Aorta (tissue), 5 donors: ENCODE measurements around the gene SOS1. TPM values are rescaled to one million over a fixed set of nuclear protein-coding genes. Genes with fewer than 3 reads are reported as not detected.
A peak's percentile ranks its signal among the peaks of the same experiment; 100 is the strongest.

Source experiments
- ATAC-seq: fragments of 200-7000 bp; cut with Tn5 transposase; one replicate; pipeline ENCODE4 v1.9.1; 2022; ENCODE audit warnings: moderate library complexity; ENCODE audit not compliant: low FRiP score
- DNase-seq, 2 donors: peaks; one replicate each; pipeline ENCODE4 v3.0.0-alpha.2; 2020
- H3K27ac ChIP-seq, 2 donors: one replicate each; pipeline ENCODE4 v1.5.1; 2013; ENCODE audit warnings: low read length in 2 of 2, mild to moderate bottlenecking in 2 of 2, moderate library complexity in 2 of 2, control low read depth in 1 of 2, inconsistent platforms in 1 of 2, low read depth in 1 of 2
- H3K27me3 ChIP-seq, 2 donors: one replicate each; pipeline ENCODE4 v1.6.1; 2013; ENCODE audit warnings: control low read depth in 1 of 2, low read length in 1 of 2, mild to moderate bottlenecking in 1 of 2, moderate library complexity in 1 of 2; ENCODE audit not compliant: insufficient read depth in 2 of 2, control insufficient read depth in 1 of 2
- H3K36me3 ChIP-seq, 2 donors: one replicate each; pipeline ENCODE4 v1.6.1; 2013; ENCODE audit warnings: control low read depth in 1 of 2, low read length in 1 of 2, mild to moderate bottlenecking in 1 of 2; ENCODE audit not compliant: insufficient read depth in 2 of 2, control insufficient read depth in 1 of 2
- H3K4me1 ChIP-seq, 2 donors: one replicate each; pipeline ENCODE4 v1.6.1; 2013; ENCODE audit warnings: low read length in 2 of 2, control low read depth in 1 of 2, mild to moderate bottlenecking in 1 of 2, moderate library complexity in 1 of 2; ENCODE audit not compliant: insufficient read depth in 2 of 2, control insufficient read depth in 1 of 2
- H3K4me3 ChIP-seq, 2 donors: one replicate each; pipeline ENCODE4 v1.5.1; 2013; ENCODE audit warnings: low read length in 2 of 2, control low read depth in 1 of 2, mild to moderate bottlenecking in 1 of 2
- H3K9me3 ChIP-seq: one replicate; pipeline ENCODE4 v1.6.1; 2013; ENCODE audit warnings: mild to moderate bottlenecking, low read length; ENCODE audit not compliant: control insufficient read depth
- WGBS, 2 donors: extraction: QIAGEN DNeasy Blood & Tissue Kit; methylation state at CpG; one replicate each; pipeline ENCODE4 v1.1.7; 2013; 5-methylcytosine and 5-hydroxymethylcytosine counted together
- intact Hi-C, 2 donors: fragments of 100-400 bp; cut with DNase I; formaldehyde crosslinking; loops; one replicate each; pipeline versions ENCODE4 v1.14.2 to v1.15.0; 2022
- polyA plus RNA-seq, 2 donors: library from polyadenylated mRNA; stranded (reverse); fragments of 200-250 nt; gene quantifications; one replicate each; pipeline ENCODE4 v1.2.3, GENCODE V29; 2013
- total RNA-seq, 2 donors: library from RNA; stranded (reverse); fragmentation: NEBNext Ultra II Directional; extraction: Animal tissue kit (Norgen Biotek cat#: 25700); gene quantifications; one replicate each; pipeline ENCODE4 v1.2.1, GENCODE V29; 2021
- donor health status: healthy with polysubstance abuse.
- donor health status: Bipolar disorder and iron deficiency.
- donor health status: DM: no; HTN: no; CAD: no.
- donor health status: DM: no; HTN: no; CAD: no.
- donor health status: DM: yes; HTN: yes; CAD: no.

The SOS1 gene
- total and polyA plus RNA-seq, 4 donors, result 7.6 to 67.9 (median 33.0) TPM

GRCh38 chr2:39119732-39120520 is 925 bp downstream of the SOS1 start:
- intact Hi-C loops, result loop anchor here (1.0 to 5.0 kb wide), 4 partner anchors 42 to 108 kb away; no protein-coding TSS in a partner anchor
- Histone ChIP-seq H3K9me3 (no peaks in the 10 kb centered on the region), H3K4me1 (peaks cover 0 to 3% of the 10 kb centered on the region in 2 donors), H3K36me3 (peaks cover 0 to 1% of the 10 kb centered on the region in 2 donors), H3K27ac (peak overlapping the region; percentile 39 to 99), H3K27me3 (no peaks in the 10 kb centered on the region), H3K4me3 (peak overlapping the region; percentile 87 to 99)
- ATAC-seq (peak; percentile 69), DNase-seq (peak; percentile 73 to 88)
- 0 to 1% methylated on average over 56 to 63 of the region's 63 CpGs for WGBS, 2 donors

GRCh38 chr2:39118786-39119499 is 1.9 kb downstream of the SOS1 start:
- H3K27ac ChIP-seq, result no peak overlapping the region
- 3 to 6% methylated on average over 6 of the region's 6 CpGs for WGBS, 2 donors

DNA sequence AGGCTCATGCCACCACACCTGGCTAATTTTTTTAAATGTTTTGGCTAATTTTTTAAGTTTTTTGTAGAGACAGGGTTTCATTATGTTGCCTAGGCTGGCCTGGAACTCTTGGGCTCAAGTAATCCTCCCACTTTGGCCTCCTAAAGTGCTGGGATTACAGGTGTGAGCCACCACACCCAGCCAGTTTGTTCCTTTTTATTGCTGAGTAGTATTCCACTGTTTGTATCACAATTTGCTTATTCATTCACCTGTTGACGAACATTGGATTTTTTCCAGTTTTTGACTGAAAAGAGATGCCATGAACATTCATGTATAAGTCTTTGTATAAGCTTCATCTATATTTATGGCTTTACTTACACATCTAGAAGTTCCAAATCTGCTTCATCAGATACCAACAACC is 5.3 kb downstream of the SOS1 start:
- ATAC-seq (no peak), DNase-seq (no peak)
- no peaks in the 10 kb centered on the region for H3K9me3 ChIP-seq
- intact Hi-C loops, result loop anchor here in 1 of 2 donors (5.0 kb wide), 1 partner anchor 48 kb away; no protein-coding TSS in a partner anchor
- H3K36me3 ChIP-seq, result peaks cover 1 to 3% of the 10 kb centered on the region in 2 donors
- H3K4me3 ChIP-seq, result no peak overlapping the region
- H3K27ac ChIP-seq, result no peak overlapping the region
- 96 to 97% methylated on average over 1 of the region's 1 CpG for WGBS, 2 donors
- H3K27me3 ChIP-seq, result no peaks in the 10 kb centered on the region
- no peaks in the 10 kb centered on the region for H3K4me1 ChIP-seq

More at GRCh38 chr2:39118786-39119499, 1.9 kb downstream of the SOS1 start:
- peak overlapping the region; percentile 87 to 99 for H3K4me3 ChIP-seq
- intact Hi-C loops, result loop anchor here in 1 of 2 donors (5.0 kb wide), 1 partner anchor 52 kb away; no protein-coding TSS in a partner anchor
- ATAC-seq (no peak), DNase-seq (no peak)
- H3K36me3 ChIP-seq, result peaks cover 0 to 1% of the 10 kb centered on the region in 2 donors
- peaks cover 0 to 3% of the 10 kb centered on the region in 2 donors for H3K4me1 ChIP-seq
- no peaks in the 10 kb centered on the region for H3K9me3 ChIP-seq
- no peaks in the 10 kb centered on the region for H3K27me3 ChIP-seq

DNA sequence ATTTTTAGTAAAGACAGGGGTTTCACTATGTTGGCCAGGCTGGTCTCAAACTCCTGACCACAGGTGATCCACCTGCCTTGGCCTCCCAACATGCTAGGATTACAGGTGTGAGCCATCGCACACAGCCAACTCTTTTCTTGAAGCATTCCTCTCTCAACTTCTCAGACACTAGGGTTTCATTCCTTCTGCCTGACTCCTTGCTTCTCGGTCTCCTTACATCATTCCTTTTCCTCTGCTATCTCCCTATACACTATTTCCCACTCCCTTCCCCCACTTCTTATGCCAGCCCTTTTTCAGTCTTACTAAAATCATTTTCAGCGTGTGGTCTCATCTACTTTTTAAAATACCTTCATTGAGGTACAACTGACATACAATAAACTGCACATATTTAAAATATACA is 6.1 kb downstream of the SOS1 start:
- intact Hi-C loops, result loop anchor here in 1 of 2 donors (5.0 kb wide), 1 partner anchor 47 kb away; no protein-coding TSS in a partner anchor
- Histone ChIP-seq H3K9me3 (no peaks in the 10 kb centered on the region), H3K36me3 (peaks cover 1 to 3% of the 10 kb centered on the region in 2 donors), H3K4me3 (no peak overlapping the region), H3K27me3 (no peaks in the 10 kb centered on the region), H3K4me1 (no peaks in the 10 kb centered on the region), H3K27ac (no peak overlapping the region)
- DNase-seq, result no peak
- WGBS, 2 donors, result 88 to 91% methylated on average over 3 of the region's 3 CpGs
- ATAC-seq, result no peak

- Histone ChIP-seq H3K27me3 (no peaks in the 10 kb centered on the region), H3K27ac (no peak overlapping the region), H3K9me3 (no peaks in the 10 kb centered on the region), H3K36me3 (peaks cover 0 to 3% of the 10 kb centered on the region in 2 donors), H3K4me3 (no peak overlapping the region), H3K4me1 (no peaks in the 10 kb centered on the region)
- WGBS, 2 donors, result 83 to 87% methylated on average over 1 of the region's 1 CpG
- intact Hi-C loops, result no loop called here
- no peak for ATAC-seq
- no peak for DNase-seq
Measured at GRCh38 chr2:39109537-39109936, 11.3 kb downstream of the SOS1 start.

- Histone ChIP-seq H3K36me3 (peaks cover 0 to 3% of the 10 kb centered on the region in 2 donors), H3K9me3 (no peaks in the 10 kb centered on the region), H3K27ac (no peak overlapping the region), H3K4me1 (no peaks in the 10 kb centered on the region), H3K27me3 (no peaks in the 10 kb centered on the region), H3K4me3 (no peak overlapping the region)
- intact Hi-C loops, result no loop called here
- DNase-seq, result no peak
- ATAC-seq, result no peak
- 74 to 75% methylated on average over 1 of the region's 1 CpG for WGBS, 2 donors
Measured at GRCh38 chr2:39108377-39108776, 12.5 kb downstream of the SOS1 start.

DNA sequence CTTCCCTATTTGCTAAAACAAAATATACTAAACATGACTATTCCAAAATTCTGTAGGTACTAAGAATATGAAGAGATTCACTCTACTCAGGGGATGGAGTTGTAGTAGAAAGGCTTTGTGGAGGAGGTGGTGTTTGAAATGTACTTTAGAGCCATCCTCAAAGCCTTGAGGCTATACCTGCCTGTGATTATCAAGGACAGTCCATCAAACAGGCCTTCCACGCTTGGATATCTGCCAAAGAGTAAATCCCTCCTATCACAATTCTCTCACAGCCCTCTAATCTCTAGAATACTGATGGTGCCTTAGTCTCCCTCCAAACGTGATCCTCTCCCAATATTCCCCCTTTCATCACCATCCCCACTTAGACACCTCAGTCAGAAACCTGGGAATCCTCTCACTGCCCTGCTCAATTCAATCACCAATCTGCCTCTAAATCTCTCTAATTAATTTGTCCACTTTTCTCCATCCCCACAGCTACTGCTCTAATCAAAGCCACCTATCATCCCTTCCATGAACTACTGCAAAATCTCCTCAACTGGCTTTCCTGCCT is 13.1 kb downstream of the SOS1 start:
- no peaks in the 10 kb centered on the region for H3K4me1 ChIP-seq
- H3K36me3 ChIP-seq, result peaks cover 0 to 3% of the 10 kb centered on the region in 2 donors
- no peaks in the 10 kb centered on the region for H3K27me3 ChIP-seq
- no peak overlapping the region for H3K27ac ChIP-seq
- DNase-seq (no peak), ATAC-seq (no peak)
- H3K4me3 ChIP-seq, result no peak overlapping the region
- WGBS, 2 donors, result 46 to 60% methylated on average over 2 of the region's 2 CpGs
- no peaks in the 10 kb centered on the region for H3K9me3 ChIP-seq
- intact Hi-C loops, result no loop called here

GRCh38 chr2:39107156-39107555 is 13.7 kb downstream of the SOS1 start:
- ATAC-seq (no peak), DNase-seq (no peak)
- no peaks in the 10 kb centered on the region for H3K9me3 ChIP-seq
- WGBS, 2 donors, result 15 to 33% methylated on average over 4 of the region's 4 CpGs
- intact Hi-C loops, result no loop called here
- H3K4me3 ChIP-seq, result no peak overlapping the region
- H3K27ac ChIP-seq, result no peak overlapping the region
- peaks cover 0 to 2% of the 10 kb centered on the region in 2 donors for H3K36me3 ChIP-seq
- H3K27me3 ChIP-seq, result no peaks in the 10 kb centered on the region
- H3K4me1 ChIP-seq, result no peaks in the 10 kb centered on the region
